OCI-LY7 (cell line): ENCODE data around the gene KLF3.

Experiments
- EZH2phosphoT487 ChIP-seq: fragments of 200-600 bp; sonication (generic); IDR thresholded peaks from 2 replicates; pipeline ENCODE4 v1.6.1; 2018; ENCODE audit warnings: low read depth, borderline replicate concordance, mild to moderate bottlenecking, mixed run types, antibody characterized with exemption, low read length, moderate library complexity, mixed read lengths
- TF ChIP-seq, protein P1 (sequence below): fragments of 200-600 bp; sonication (generic); conservative IDR thresholded peaks from 2 replicates; pipeline ENCODE4 v1.5.1; 2014; ENCODE audit warnings: mild to moderate bottlenecking, antibody characterized with exemption, low read length, moderate library complexity, mixed read lengths

DNA sequence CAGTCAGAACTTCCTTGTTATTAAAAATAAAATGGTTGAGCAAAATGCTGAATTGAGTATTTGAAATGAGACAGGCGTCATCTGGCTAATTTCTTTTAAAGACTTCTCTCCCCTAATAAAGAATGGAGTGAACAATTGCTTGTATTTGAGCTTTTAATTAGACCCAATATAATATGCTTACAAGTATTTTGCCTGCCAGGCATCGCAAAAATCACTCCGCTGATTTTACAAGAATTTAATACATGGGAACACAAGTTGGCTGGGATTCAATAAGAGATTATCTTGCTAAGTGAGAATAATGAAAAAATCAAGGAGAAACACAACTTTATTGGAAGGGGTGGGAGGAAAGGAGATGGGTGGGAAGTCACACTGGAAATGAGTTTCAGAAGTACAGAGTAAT lies 52.3 kb downstream of the KLF3 start:
- TF ChIP-seq, protein P1, sequence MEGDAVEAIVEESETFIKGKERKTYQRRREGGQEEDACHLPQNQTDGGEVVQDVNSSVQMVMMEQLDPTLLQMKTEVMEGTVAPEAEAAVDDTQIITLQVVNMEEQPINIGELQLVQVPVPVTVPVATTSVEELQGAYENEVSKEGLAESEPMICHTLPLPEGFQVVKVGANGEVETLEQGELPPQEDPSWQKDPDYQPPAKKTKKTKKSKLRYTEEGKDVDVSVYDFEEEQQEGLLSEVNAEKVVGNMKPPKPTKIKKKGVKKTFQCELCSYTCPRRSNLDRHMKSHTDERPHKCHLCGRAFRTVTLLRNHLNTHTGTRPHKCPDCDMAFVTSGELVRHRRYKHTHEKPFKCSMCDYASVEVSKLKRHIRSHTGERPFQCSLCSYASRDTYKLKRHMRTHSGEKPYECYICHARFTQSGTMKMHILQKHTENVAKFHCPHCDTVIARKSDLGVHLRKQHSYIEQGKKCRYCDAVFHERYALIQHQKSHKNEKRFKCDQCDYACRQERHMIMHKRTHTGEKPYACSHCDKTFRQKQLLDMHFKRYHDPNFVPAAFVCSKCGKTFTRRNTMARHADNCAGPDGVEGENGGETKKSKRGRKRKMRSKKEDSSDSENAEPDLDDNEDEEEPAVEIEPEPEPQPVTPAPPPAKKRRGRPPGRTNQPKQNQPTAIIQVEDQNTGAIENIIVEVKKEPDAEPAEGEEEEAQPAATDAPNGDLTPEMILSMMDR: no peak
- TF ChIP-seq EZH2phosphoT487: no peak
